Hematopoietic multipotent progenitor cell treated with erythropoietin and hydrocortisone succinate and interleukin-3 and kit ligand, for 4 days (in vitro differentiated cells): Measurements from ENCODE around the gene TTLL5.
"Not testable (repeated sequence)": the region's sequence is repeated elsewhere in the genome, so short reads cannot be mapped to it uniquely, and the experiment has no call there.

ENCODE experiments used
- DNase-seq: peaks from one replicate; pipeline ENCODE4 v3.0.0-alpha.2; 2015

Gene TTLL5

DNA sequence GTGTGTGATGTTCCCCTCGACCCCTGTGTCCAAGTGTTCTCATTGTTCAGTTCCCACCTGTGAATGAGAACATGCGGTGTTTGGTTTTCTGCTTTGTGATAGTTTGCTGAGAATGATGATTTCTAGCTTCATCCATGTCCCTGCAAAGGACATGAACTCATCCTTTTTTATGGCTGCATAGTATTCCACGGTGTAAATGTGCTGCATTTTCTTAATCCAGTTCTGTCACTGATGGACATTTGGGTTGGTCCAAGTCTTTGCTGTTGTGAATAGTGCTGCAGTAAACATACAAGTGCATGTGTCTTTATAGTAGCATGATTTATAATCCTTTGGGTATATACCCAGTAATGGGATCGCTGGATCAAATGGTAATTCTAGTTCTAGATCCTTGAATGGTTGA, 259.4 kb downstream of the TTLL5 start:
- not testable (repeated sequence) for DNase-seq

DNA sequence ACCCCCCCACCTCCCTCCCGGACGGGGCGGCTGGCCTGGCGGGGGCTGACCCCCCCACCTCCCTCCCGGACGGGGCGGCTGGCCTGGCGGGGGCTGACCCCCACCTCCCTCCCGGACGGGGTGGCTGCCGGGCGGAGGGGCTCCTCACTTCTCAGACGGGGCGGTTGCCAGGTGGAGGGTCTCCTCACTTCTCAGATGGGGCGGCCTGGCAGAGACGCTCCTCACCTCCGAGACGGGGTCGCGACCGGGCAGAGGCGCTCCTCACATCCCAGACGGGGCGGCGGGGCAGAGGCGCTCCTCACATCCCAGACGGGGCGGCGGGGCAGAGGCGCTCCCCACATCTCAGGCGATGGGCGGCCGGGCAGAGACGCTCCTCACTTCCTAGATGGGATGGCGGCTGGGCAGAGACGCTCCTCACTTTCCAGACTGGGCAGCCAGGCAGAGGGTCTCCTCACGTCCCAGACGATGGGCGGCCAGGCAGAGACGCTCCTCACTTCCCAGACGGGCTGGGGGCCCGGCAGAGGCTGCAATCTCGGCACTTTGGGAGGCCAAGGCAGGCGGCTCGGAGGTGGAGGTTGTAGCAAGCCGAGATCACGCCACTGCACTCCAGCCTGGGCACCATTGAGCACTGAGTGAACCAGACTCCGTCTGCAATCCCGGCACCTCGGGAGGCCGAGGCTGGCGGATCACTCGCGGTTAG, 264.2 kb downstream of the TTLL5 start:
- DNase-seq = not testable (repeated sequence)

DNA sequence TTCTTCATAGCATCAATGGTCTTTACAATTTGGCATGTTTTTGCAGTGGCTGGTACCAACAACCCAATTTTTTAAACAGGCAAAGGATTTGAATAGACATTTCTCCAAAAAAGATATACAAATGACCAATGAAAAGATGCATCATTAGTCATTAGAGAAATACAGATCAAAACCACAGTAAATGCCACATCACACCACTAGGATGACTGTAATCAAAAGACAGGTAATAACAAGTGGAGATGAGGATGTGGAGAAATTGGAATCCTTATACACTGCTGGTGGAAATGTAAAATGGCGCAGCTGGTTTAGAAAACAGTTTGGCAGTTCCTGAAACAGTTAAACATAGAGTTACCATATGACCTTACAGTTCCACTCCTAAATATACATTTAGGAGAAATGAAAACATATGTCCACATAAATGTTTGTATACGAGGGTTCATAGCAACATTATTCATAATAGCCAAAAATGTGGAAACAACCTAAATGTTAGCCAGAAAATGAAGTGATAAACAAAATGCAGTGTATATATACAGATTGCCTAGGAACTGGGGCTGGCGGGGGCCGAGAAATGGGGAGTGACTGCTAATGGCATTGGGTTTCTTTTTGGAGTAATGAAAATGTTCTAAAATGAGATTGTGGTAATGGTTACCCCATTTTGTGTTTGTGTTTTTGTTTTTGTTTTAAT, 265.5 kb downstream of the TTLL5 start:
- no peak for DNase-seq

DNA sequence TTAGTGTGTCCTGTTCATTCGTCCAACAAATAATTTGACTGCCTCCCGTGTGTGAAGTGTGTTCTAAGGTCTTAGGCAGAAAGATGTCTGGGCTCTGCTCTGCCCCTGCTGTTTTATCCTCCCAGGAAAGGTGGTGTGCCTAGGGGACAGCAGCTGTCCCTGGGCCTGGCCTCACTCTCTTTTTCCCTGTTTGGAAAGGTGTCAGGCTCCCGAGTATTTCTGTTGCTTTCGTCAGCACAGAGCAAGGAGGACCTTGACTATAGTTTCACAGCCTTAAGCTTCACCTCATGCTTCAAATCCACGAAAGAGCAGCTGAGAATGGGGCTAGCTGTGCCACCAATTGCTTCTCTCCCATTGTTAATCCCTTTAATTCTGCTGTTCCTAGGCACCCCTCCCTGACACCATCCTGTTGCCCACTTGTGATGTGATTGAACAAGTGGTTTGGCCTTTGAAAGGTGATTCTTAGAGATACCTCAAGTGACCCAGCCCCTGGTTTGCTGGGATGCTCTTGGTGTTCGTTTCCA, 266.6 kb downstream of the TTLL5 start:
- no peak for DNase-seq

DNA sequence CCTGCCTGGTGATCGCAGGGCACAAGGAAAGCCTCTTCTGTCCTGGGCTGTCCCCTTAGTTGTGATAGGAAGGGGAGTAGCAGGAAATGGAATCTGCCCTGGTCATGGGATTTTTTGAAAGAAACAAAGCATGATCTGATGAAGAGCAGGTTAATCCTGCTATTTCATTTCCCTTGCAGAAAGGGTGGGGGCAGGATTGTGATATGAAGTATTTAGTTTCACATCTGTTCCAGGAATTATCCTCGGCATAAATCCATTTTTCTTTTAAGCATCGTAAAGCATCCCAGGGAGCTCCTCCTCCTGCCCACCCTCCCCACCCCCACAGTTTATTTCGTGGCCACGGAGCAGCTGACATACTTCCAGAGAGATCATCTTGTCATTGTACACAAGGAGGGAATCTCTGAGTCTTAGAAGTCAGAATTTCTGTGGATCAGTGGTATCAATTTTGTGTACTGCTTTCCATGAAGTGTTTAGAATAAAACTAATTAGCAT, 267.7 kb downstream of the TTLL5 start:
- no peak for DNase-seq

DNA sequence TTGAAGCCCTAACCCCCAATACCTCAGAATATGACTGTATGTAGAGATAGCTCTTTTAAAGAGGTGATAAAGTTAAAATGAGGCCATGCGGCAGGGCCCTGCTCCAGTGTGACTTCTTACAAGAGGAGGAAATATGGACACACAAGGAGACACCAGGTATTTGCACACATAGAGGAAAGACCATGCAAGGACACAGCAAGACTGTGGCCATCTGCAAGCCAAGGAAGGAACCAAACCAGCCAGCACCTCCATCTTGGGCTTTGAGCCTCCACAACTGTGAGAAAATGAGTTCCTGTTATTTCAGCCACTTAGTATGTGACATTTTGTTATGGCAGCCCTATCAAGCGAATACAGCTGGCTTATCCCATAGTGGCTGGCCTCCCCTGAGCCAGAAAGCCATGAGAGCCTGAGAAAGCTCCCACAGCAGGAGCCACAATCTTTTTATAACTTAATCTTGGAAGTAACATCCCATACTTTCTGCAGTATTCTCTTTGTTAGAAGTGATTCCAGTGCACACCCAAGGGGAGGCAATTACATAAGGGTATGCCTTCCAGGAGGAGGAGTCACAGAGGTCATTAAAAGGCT, 272.8 kb downstream of the TTLL5 start:
- DNase-seq = no peak

DNA sequence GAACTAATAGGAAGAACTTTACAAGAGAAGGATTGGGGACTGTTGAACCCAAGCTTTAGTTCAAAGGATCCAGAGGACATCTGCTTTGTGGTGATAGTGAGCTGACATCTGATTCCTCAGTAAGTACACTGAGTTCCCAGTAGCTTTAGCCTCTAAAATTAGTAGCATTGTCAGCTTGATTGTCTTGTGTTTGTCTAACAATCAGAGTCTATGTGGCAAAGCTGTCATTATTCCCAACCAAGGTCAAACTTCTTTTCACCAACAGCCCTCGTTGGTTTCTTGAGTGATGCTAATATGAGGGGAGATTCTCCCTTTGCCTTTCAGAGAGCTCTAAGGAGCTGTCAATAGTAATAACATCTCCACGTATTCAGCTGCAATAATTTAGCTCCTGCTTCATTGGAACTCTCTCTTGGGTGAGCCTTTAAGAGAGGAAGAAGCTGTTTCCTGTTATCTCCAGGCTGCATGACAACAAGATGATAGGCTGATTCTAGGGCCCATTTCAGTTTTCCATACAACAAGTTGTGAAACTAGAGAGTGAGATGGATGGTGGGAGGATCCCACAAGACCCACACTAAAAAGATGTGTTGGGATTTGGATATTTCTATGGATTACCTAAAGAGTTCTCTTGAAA, 274.1 kb downstream of the TTLL5 start:
- peak; percentile 35 for DNase-seq

DNA sequence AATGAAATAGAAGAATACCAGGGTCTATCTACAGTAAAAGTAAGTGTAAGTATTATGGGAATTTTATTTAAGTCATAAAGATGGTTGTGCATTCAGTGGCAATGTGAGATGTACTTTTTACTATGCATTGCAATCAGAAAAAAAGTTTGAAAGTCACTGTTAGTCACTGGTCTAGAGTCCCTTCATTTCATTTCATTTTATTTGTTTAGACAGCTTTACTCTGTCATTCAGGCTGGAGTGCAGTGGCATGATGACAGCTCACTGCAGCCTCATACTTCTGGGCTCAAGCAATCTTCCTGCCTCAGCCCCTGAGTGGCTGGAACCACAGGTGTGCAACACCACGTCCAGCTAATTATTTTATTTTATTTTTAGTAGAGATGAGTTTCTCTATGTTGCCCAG, 278.2 kb downstream of the TTLL5 start:
- no peak for DNase-seq

DNA sequence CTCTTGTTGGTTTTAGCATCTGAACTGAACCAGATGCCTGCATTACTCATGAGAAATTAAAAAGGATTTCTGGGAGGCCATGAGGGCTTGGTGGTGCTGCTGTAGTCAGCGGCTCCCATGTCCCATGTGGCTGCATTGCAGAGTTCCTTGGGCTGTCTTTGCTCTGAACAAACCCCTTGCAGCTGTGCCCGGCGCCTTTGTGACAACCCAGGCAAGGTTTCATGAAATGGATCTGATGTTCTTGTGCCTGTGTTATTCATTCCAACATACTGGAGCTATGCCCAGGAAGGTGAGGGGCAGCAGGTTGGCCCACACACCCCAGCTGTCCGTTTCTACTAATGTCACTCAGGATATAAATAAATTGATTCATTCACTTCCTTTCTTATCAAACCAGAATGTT, 280.0 kb downstream of the TTLL5 start:
- no peak for DNase-seq

DNA sequence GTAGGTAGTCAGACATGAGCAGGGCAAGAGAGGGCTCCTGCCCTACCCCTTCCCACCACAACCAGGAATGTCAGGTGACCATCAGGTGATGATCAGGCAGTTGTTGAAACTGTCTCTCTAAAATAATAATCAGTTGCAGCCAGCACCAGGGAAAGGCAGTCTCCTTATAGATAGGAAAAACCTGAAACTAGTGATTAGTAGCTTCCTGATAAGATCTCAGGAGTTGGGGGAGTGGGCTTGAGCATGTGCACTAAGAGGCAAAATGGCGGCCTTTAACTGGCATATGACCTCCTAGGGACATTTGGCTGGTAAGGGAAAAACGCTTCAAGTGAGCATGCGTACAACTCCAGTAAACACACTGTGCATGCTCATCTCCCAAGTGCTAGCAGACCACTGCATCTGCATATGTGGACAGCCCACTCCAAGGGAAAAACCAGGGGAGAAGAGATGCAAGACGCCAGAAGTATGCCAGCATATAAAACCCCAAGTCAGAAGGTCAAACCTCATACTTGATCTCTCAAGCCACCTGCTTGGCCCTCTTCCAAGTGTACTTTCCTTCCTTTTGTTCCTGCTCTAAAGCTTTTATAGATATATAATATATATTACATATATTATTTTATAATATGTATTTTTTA, 283.7 kb downstream of the TTLL5 start:
- peak; percentile 13 for DNase-seq

DNA sequence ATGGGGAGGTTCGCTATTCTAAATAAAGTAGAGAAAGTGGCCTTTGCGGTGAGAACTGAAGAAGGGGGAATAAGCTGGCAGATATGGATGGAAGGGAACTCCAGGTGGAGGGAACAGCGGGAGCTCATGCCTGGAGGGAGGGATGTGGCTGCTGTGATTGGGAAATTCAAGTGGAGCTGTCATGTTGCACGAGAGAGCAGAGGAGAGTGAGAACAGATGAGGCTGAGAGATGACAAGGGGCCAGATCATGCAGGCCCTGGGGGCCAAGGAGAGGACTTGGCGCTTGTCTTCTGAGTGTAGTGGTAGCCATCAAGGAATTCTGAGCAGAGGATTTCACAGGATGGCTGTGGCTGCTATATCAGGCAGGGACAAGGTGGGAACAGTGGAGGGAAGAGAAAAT, 285.7 kb downstream of the TTLL5 start:
- no peak for DNase-seq

DNA sequence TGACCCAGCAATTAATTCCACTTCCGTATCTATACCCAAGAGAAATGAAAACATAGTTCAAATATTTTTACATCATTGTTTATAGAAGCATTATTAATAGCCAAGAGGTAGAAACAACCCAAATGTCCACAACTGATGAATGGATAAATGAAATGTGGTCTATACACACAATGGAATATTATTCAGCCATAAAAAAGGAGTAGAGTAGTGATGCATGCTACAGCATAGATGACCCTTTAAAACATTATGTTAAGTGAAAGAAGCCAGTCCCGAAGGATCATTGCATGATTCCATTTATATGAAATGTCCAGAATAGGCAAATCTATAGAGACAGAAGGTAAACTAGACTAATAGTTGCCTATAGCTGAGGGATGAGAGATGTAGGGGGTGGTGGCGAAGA, 291.4 kb downstream of the TTLL5 start:
- no peak for DNase-seq

DNA sequence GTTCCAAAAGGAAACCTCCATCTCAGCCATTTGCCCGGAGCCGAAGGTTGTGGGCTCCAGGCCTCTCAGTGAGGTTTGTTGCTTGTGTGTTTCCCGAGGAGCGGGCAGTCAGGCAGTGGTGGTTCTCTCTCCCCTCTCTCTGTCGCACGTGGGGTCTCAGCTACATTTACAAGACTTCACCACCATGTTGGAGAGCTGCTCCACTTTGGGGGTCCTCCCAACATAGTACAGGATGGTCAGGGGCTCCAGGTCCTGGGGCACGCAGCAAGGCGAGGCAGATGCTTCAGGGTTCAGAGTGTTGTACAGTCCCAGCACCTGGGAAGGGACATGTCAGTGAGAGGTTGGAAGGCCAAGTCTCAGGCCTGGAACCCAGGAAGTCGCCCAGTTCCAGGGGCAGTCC, 298.0 kb downstream of the TTLL5 start:
- no peak for DNase-seq

DNA sequence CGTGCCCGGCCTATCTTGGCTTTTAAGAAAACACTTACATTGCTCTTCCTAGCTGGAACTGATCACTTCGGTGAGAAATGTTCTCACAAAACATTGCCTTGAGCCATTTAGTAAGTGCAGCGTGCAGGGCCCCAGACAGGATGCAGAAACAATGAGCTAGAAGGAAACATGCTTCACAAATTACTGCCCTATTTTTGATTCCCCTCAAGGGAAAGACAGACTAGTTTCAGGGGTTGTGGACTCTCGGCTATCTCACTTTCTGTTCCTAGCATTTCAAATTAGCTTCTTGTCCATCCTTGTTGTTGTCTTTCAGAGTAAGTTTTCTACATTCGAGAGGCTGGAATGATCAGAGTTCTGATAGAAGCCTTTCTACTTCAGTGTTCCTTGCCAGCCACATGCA, 299.2 kb downstream of the TTLL5 start:
- DNase-seq = no peak

DNA sequence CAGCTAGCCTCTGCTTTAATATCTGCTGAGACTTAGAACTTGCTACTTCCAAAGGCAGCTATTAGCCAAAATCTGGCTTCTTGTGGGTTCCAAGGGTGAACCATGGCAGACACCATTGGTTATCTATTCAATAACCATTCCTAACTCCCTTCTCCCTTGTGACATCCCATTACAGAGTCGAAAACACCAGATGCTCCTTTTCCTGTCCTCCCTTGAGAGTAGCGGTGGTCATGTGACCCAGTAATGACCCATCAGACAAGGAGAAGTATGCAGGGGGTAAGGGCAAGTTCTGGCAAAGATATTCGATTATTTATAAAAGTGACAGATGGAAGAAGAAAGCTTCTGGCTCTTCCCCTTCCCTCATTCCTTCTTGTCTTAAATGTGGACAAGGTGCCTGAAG, 300.6 kb downstream of the TTLL5 start:
- DNase-seq = no peak

DNA sequence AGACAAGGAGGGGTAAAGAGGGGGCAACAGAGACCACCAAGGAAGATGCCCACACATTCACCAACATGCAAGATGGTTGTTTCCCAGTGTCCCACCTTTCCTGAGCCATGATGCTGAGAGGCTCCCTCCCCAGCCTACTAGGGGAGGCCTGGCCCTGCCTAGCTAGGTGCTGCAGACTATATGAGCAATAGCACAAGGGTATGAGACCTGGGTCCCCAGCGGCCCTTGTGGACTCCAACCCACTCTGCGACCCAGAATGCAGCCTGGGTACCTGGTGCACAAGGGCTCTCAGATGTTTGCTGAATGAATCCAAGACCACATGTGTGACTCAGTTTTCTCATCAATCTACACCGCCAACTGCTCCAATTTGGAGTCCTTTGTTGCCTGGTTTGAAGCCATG, 306.8 kb downstream of the TTLL5 start:
- DNase-seq = no peak

DNA sequence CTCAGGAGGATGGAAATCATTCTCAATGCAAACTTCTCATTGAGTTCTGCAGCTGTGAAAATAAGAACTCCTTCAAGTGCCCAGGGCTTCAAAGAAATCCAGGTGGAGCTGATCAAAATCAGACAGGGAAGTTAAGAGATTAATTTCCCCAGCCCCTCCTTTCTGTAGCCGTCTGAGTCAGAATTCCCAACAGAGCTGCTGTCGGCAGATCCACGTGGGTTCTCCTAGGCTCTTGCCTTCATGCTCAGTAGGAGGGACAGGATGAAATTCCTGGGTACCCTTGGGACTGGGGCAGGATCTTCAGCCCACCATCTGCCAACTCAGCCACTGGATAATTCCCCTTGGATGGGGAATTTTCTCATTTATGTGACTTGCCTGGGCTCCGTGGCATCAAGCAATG, 307.4 kb downstream of the TTLL5 start:
- no peak for DNase-seq

DNA sequence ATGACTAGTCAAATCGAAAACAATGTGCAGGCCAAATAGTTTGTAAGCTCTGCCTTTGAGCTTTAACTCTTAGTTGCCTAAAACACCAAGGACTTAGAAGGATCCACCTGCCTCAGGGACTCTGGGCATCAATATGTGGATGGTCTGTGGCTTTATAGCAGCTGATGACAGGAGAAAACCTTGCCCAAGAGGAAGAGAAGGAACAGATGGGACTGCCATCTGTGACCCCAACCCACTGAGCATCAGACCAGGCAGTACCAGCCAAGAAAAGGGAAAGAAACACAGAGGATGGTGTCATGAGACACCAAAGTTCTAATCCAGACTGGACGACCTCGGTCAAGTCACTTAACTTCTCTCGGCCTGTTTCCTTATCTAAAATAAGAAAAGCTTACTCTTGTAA, 308.1 kb downstream of the TTLL5 start:
- DNase-seq = no peak

DNA sequence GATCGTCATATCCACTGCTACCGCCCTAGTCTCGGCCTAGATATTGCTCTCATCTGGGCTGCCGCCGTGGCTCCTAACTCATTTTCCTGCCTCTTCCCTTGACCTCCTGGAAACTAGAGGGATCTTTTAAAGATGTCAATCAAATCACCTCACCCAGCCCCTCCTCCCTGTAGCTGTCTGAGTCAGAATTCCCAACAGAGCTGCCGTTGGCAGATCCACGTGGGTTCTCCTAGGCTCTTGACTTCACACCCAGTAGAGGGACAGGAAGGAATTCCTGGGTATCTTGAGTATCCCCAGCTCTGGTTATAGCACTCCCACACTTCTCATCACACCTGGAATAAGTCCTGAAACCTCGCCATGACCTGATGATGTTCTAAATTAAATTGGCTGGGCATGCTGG, 308.8 kb downstream of the TTLL5 start:
- no peak for DNase-seq

DNA sequence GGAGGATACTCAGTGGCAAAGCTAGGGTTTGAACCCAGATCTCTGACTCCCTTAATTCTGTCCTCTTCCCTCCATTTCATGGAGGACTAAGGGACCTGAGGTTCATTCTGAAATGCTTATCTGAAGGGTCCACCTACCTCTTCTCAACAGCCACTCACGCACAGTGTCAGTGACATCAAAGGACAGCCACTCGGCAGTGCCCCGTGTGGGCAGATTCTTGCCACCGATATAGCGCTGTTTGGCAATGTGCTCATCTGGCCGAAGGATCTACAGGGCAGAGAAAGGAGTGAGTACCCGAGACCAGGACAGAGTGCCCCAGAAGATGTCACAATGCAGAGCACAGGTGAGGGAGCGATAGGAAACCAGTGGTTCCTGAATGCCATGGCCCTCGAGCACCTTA, 309.9 kb downstream of the TTLL5 start:
- DNase-seq = peak; percentile 20

DNA sequence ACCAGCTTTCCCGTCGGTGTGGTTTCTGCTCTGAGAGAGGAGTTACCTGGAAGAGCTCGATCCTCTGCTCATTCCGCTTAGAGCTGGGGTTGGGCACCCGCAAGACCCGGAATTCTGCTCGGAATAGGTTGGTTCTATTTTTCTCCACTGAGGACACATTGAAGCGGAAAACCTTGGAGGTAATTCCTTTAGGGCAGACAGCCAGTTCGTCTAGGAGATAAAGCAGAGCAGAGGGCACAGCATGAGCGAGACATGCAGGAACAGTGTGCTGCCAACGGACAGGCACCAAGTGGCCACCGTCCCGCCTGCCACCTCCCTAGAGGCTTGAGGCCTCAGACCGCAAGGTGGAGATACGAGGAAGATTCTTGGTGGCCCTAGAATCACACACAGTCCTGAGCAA, 310.5 kb downstream of the TTLL5 start:
- DNase-seq = no peak

DNA sequence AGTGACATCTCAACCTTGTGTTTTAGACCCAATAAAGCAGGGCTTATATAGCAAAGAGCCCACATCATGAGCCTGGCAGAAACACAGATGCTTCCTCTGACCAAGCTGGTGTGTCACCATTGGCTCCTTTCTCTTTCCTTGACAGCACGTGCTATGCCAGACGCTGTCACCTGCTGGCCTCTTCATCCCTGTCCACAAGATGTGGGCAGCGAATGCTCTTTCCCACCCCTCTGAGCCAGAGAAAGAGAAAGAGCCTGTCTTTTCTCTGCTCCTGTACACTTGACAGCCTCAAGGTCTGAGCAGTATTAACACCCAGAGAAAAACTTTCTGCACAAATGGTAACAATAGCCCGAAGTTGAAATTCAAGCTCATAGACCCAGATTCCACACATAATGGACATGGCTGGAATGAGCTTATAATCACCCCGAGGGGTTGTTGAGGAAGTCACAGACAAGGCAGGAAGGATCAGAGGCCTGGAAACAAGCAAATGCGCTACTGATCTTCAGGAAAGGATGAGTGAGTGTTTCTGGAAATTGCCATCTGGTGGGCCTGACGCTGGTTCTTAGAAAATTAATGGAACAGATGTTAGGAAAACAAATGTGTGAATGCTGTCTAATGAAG, 311.9 kb downstream of the TTLL5 start:
- no peak for DNase-seq
